ENCODE results near the gene TTI1.

Gene TTI1

GRCh38 chr20:38033330-38034107 is at the start of gene TTI1, which contains the start of gene RPRD1B:
TSS of gene TTI1 (minus strand) at chr20:38033456. CDS start at chr20:38013816, 19,640 bp downstream.
TSS of gene RPRD1B (plus strand) at chr20:38033746. CDS start at chr20:38033948, 202 bp downstream.
- peak; percentile 82 for DNase-seq (ENCODE audit: low read depth)

DNA sequence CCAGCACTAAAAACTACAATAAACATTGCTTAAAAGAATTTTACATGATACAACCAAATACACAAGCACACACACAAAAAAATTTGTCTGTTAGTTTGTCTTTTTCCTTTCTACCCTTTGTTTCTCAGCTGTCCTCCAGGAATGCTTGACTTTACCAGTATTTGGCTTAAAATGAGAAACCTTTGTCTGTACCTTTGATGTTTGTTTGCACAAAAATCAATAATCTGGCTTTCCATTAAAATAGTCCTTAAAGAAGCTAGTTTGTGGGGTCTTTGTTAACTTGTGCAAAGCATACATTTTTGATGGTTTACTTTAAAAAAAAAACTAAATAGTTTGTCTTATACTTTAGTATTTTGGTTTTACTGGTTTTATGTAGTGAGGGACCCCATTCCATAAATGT is 49.6 kb upstream of the TTI1 start:
- no peak for DNase-seq (ENCODE audit: low read depth)

DNA sequence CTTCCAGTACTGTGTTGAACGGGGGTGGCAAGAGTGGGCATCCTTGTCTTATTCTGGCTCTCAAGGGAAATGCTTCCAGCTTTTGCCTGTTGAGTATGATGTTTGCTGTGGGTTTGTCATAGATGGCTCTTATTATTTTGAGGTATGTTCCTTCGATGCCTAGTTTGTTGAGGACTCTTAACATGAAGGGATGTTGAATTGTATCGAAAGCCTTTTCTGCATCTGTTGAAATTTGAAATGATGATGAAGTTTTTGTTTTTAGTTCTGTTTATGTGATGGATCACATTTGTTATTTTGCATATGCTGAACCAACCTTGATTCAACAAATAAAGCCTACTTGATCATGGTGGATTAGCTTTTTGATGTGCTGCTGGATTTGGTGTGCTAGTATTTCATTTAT is 48.3 kb upstream of the TTI1 start:
- DNase-seq (ENCODE audit: low read depth) = no peak

DNA sequence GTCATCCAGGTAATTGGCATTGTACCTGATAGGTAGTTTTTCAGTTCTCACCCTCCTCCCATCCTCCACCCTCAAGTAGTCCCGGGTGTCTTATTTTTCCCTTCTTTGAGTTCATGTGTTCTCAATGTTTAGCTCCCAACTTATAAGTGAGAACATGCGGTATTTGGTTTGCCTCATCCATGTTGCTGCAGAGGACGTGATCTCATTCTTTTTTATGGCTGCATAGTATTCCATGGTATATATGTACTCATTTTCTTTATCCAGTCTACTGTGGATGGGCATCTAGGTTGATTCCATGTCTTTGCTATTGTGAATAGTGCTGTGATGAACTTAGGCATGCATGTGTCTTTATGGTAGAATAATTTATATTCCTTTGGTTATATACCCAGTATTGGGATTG is 46.1 kb upstream of the TTI1 start:
- DNase-seq (ENCODE audit: low read depth) = no peak

GRCh38 chr20:38078084-38078483 is 44.8 kb upstream of the TTI1 start:
- DNase-seq (ENCODE audit: low read depth) = no peak

DNA sequence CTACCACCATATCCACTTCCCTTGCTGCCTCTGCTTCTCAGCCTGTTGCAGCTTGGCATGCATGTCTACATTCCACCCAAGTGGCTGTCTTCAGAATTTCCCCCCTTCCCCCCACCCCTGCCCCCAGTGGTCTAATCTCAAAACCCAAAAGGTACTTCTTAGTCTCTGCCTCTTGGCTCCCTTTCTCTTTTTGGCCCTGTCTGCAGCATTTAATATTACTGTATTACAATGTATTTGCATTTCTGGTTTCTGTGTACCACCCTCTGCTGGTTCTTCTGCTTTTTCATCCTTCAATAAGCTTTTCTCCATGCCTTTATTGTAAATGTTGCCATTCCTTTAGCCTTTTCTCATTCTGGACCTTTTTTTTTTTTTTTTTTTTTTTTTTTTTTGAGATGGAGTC is 43.3 kb upstream of the TTI1 start:
- DNase-seq (ENCODE audit: low read depth) = no peak

DNA sequence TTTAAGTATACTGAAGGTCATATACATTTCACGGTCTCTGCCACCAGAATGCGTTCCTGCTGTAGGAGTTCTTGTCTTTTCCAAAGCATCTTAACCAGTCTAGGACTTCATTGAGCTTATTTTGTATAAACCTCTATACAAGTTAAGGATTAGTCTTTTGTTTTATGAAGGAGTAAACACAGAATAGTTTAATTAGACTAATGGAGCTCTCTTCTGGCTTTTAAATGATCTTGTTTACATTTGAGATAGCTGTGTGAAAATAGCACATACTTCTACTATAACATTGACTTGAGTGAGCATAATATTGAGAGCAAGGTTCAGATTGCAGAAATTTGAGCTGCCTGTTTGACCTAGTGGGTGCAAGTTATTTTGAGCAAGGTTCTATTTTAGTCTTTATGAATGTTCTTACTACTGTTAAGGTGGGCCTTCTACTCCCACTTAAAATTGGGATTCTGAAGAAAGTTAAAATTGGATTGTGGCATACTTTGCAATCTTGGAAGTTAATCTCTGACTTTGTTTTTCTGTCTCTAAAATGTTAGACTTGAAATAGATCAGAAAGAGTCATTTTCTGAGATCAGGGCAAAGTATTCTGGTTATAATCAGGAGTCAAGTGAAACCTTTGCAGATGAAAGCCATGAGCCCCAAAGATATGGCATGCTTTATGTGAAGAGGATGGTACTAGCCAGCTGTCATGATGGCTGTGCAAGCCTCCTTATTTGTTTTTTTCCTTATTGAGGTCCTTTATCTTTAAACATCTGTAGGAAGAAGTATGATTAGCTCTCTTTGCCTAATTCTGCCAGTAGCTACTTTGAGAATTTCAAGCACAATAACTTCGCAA is 42.1 kb upstream of the TTI1 start:
- no peak for DNase-seq (ENCODE audit: low read depth)

DNA sequence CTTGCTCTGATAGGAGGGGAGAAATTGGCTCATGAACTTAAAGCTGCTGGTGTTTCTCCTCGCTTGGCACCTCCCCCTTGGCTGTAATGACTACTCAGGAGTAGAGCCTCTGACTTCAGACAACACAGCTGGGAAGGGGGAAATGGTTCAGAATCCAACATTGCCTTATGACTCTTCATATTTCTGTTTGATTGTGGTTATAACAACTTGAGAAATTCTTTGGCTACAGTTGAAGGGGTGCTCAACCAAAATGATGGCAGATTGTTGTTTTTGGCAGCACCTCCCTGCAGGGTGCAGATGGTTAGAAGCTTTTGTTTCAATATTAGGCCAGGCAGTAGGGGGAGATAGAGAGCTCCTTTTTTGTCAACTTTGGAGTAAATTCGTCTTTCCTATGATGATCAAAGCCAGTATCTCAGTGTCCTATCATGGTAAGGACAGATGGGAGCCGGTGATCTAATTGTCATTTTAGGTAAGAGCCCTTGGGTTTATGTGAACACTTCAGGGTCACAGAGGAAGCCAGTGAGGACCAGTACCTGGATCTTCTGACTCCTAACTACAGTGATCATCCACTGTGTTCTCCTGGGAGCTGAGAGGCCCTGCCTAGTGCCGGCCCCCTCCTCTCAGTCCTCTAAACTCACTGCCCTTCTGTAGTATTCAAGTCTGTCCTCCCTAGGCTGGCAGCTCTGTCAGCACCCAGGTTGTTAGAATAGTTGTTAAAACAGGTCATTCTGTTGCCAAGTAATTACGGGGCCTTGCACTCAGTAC is 40.2 kb upstream of the TTI1 start:
- no peak for DNase-seq (ENCODE audit: low read depth)

DNA sequence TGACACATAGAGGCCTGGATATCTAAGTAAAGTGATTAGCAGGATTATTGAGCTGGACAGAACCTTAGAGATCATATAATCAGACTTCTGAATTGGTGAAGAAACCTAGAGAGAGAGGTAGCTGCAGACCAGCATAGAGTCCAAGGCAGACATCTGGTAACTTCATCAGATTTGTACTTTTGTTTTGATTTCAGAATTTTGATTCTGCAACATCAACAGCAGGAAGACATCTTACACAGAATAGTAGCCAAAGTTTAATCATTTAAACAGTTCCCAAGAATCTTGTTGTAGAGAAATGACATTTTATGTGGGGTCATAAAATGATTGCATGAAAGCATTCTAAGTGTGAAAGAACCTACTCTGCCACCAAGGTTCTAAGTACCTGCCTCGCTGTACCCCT is 39.6 kb upstream of the TTI1 start:
- DNase-seq (ENCODE audit: low read depth) = no peak

- no peak for DNase-seq (ENCODE audit: low read depth)
These were observed 34.6 kb upstream of the TTI1 start for GRCh38 chr20:38067717-38068365.

GRCh38 chr20:38066969-38067716 is 33.9 kb upstream of the TTI1 start:
- no peak for DNase-seq (ENCODE audit: low read depth)

GRCh38 chr20:38065764-38066375 is 32.6 kb upstream of the TTI1 start:
- no peak for DNase-seq (ENCODE audit: low read depth)

DNA sequence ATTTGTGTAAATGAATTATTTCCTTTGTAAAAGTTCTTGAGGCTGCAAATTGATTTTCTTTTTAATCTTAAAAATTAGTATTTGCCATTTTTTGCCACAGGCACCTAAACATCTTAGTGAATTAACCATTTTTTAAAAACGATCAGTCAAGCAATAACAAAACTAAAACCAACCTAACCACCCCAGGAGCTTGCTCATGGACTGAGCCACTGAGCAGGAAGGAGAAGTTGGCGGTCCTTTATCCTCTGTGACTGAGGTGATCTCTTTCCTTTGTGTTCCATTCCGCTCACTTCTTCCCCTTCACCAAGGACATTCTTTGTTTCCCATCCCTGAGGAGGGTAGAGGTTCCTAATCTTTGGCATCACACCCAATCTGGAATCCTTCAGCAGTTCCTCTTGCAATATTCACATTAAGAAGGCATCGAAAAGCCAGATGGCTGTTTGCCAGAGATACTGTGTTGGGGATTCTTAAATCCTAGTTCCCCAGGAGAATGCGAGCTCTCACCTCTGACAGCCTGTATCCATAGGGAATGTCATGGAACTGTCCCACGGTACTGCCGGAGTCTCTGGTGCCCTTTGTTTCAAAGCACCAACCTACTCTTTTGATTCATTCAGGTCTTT is 30.8 kb upstream of the TTI1 start:
- DNase-seq (ENCODE audit: low read depth) = no peak

DNA sequence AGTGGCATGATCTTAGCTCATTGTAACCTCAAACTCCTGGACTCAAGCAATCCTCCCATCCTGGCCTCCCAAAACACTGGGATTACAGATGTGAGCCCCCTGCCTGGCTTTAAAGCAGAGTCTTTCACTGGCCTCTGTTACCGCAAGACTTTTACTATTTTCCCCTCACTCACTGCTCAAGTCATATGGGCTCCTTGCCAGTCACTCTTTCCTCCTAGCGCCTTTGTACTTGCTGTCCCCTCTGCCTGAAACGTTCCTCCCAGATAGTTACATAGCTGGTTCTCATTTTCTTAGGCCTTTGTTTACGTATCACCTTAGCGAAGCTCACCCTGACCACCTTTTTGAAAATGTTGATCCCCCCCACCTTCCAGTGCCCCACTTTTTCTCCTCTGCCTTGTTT is 29.6 kb upstream of the TTI1 start:
- no peak for DNase-seq (ENCODE audit: low read depth)

GRCh38 chr20:38061109-38061508 is 27.9 kb upstream of the TTI1 start:
- DNase-seq (ENCODE audit: low read depth) = no peak

GRCh38 chr20:38060536-38060935 is 27.3 kb upstream of the TTI1 start:
- DNase-seq (ENCODE audit: low read depth) = no peak

GRCh38 chr20:38059832-38060231 is 26.6 kb upstream of the TTI1 start:
- no peak for DNase-seq (ENCODE audit: low read depth)

DNA sequence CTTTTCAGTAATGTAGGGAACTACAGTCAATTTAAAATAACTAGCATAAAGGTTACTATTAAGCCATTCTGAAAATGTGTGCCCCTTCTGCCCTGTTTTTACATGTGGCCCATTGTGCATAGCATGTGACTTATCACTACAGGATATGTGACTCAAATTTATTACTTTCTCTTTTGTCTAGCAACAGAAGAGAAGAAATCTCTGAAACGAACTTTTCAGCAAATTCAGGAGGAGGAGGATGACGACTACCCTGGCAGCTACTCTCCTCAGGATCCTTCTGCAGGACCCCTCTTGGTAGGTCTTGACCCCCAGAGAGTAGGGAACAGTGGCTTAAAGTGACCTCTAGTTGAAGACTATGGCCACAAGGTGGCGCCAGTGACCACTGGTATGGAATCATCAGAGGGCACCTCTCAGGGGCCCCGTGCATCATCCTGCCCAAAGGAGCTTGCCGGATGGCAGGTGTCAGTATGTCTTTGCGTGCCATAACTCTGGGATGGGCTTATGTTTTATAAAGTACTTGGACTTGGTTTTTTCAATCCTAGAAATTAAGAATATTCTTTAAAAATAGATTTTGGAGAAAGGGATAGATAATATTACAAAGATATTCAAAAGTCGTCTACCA is 24.2 kb upstream of the TTI1 start:
- DNase-seq (ENCODE audit: low read depth) = peak; percentile 61

DNA sequence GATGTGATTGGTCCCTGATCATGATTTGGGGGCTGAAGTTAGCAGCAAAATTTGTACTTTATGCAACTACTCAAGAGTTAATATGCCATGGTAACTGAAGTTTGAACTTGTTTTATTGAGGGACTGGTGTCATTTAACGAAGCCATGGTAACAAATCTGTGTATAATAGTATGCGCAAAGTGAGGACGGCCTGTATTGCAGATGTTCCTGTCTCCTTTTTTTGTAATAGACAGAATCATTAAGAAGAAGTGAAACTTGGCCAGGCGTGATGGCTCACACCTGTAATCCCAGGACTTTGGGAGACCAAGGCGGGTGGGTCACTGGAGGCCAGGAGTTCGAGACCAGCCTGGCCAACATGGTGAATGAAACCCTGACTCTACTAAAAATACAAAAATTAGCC is 22.6 kb upstream of the TTI1 start:
- DNase-seq (ENCODE audit: low read depth) = no peak

GRCh38 chr20:38055294-38055693 is 22.0 kb upstream of the TTI1 start:
- no peak for DNase-seq (ENCODE audit: low read depth)

Measured in stimulated activated CD8-positive, alpha-beta memory T cell treated with anti-CD3 and anti-CD28 coated beads, Interleukin-12 subunit alpha, Interleukin-12 subunit beta, amount 100 ng/mL, for 1 hour (primary cell).